SU-DHL-6 (cell line): Measurements from ENCODE around the gene AGAP1.

Source experiments
- H2AFZ ChIP-seq: fragments of 200-600 bp; sonication (generic); 2 replicates; pipeline ENCODE4 v1.6.1; 2014; ENCODE audit warnings: low read depth, mild to moderate bottlenecking, moderate library complexity, mixed read lengths, antibody characterized with exemption, low read length; ENCODE audit not compliant: severe bottlenecking
- H3F3A ChIP-seq: fragments of 200-600 bp; shearing (Covaris generic); 2 replicates; pipeline ENCODE4 v1.6.0; 2016; ENCODE audit warnings: antibody characterized with exemption, mild to moderate bottlenecking; ENCODE audit not compliant: insufficient read depth
- H3K27ac ChIP-seq: fragments of 200-600 bp; sonication (generic); 2 replicates; pipeline ENCODE4 v1.5.1; 2016; ENCODE audit warnings: low read depth, mild to moderate bottlenecking, low read length, moderate library complexity, mixed read lengths
- H3K27me3 ChIP-seq: fragments of 200-600 bp; sonication (generic), shearing (Covaris generic); 2 replicates; pipeline ENCODE4 v1.6.0; 2014; ENCODE audit warnings: mild to moderate bottlenecking, low read length
- H3K36me3 ChIP-seq: fragments of 200-600 bp; sonication (generic); 2 replicates; pipeline ENCODE4 v1.6.1; 2014; ENCODE audit warnings: mild to moderate bottlenecking, low read length, mixed read lengths
- H3K4me2 ChIP-seq: fragments of 300-600, 200-600 bp; shearing (Covaris generic), sonication (generic); 2 replicates; pipeline ENCODE4 v1.6.0; 2014; ENCODE audit warnings: low read length, low read depth, mild to moderate bottlenecking; ENCODE audit not compliant: poor library complexity, severe bottlenecking
- H3K4me3 ChIP-seq: fragments of 200-600 bp; sonication (generic); 2 replicates; pipeline ENCODE4 v1.5.1; 2014; ENCODE audit warnings: antibody characterized with exemption, low read length, mild to moderate bottlenecking, mixed read lengths; ENCODE audit not compliant: insufficient read depth, poor library complexity, severe bottlenecking
- H3K79me2 ChIP-seq: fragments of 200-600 bp; sonication (generic); 2 replicates; pipeline ENCODE4 v1.6.1; 2014; ENCODE audit warnings: mild to moderate bottlenecking, low read length, moderate library complexity; ENCODE audit not compliant: insufficient read depth
- H3K9ac ChIP-seq: fragments of 200-600 bp; sonication (generic); 2 replicates; pipeline ENCODE4 v1.7.0; 2014; ENCODE audit warnings: mild to moderate bottlenecking, low read length
- H3K9me2 ChIP-seq: fragments of 200-600 bp; sonication (generic); replicated peaks from 2 replicates; pipeline ENCODE4 v1.6.1; 2014; ENCODE audit warnings: low read length; ENCODE audit not compliant: insufficient read depth
- H3K9me3 ChIP-seq: fragments of 200-600 bp; sonication (generic); 2 replicates; pipeline ENCODE4 v1.6.1; 2014; ENCODE audit warnings: low read length, mixed read lengths; ENCODE audit not compliant: insufficient read depth
- H4K20me1 ChIP-seq: fragments of 200-600 bp; sonication (generic); 2 replicates; pipeline ENCODE4 v1.6.1; 2014; ENCODE audit warnings: low read depth, mild to moderate bottlenecking, antibody characterized with exemption, low read length, moderate library complexity, mixed read lengths
- CTCF ChIP-seq: fragments of 200-600 bp; sonication (generic); IDR thresholded peaks from one replicate; pipeline ENCODE4 v1.5.1; 2017; ENCODE audit warnings: antibody characterized with exemption, mild to moderate bottlenecking, low read length, moderate library complexity; ENCODE audit not compliant: insufficient read depth, poor library complexity, severe bottlenecking
- EZH2phosphoT487 ChIP-seq: fragments of 200-600 bp; sonication (generic), shearing (Covaris generic); conservative IDR thresholded peaks from 2 replicates; pipeline ENCODE4 v1.6.1; 2018; ENCODE audit warnings: mild to moderate bottlenecking, antibody characterized with exemption, low read length, moderate library complexity, mixed read lengths

Gene AGAP1

DNA sequence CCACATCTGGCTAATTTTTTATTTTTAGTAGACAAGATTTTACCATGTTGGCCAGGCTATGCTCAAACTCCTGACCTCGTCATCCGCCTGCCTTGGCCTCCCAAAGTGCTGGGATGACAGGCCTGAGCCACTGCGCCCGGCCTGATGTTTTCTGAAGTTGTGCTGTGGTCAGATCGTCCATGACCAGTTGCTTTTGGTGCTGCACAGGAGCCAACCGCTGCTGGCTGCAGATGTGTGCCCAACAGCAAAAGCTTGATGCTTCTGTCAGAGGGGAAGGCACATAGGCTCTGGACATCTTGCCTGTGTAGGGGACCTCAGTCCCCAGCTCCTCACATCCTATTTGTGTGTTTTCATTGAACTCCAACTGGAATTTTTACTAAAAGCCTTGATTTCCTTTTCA, 218.3 kb downstream of the AGAP1 start:
- Histone ChIP-seq H3K4me2 (no peak overlapping the region), H3K9me2 (no peaks in the 10 kb centered on the region), H3K79me2 (no peaks in the 10 kb centered on the region), H2AFZ (no peak overlapping the region), H3K27me3 (no peaks in the 10 kb centered on the region), H3F3A (no peaks in the 10 kb centered on the region), H3K36me3 (no peaks in the 10 kb centered on the region), H3K9ac (no peak overlapping the region), H3K27ac (no peak overlapping the region), H4K20me1 (no peaks in the 10 kb centered on the region), H3K4me3 (no peak overlapping the region), H3K9me3 (no peaks in the 10 kb centered on the region)
- TF ChIP-seq EZH2phosphoT487 (no peak), CTCF (no peak)

GRCh38 chr2:235713189-235713588, 219.3 kb downstream of the AGAP1 start:
- Histone ChIP-seq H4K20me1 (no peaks in the 10 kb centered on the region), H3K9ac (no peak overlapping the region), H3K9me2 (no peaks in the 10 kb centered on the region), H3F3A (no peaks in the 10 kb centered on the region), H3K36me3 (no peaks in the 10 kb centered on the region), H3K27me3 (no peaks in the 10 kb centered on the region), H3K79me2 (no peaks in the 10 kb centered on the region), H2AFZ (no peak overlapping the region), H3K27ac (no peak overlapping the region), H3K4me3 (no peak overlapping the region), H3K4me2 (no peak overlapping the region), H3K9me3 (no peaks in the 10 kb centered on the region)
- TF ChIP-seq CTCF (no peak), EZH2phosphoT487 (no peak)

DNA sequence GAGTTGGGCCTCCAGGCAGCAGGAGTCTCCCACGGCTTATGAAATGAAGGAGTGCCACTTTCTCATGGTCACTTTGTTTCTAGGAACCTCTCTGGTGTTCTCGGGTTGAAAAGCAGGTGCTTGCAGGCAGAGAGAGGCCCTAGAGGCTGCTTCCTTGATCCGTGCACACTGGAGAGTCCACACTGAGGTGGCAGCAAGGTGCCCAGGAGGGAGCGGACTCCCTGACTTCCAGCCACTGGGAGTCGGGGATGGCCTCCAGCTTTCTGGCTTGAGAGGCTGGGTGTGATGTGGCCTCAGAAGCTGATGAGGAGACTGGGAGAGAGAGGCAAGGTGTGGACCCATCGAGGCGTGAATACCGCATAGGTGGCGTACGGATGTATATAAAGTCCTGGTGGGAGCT, 221.8 kb downstream of the AGAP1 start:
- no peaks in the 10 kb centered on the region for H3K79me2 ChIP-seq
- no peak overlapping the region for H2AFZ ChIP-seq
- no peaks in the 10 kb centered on the region for H3F3A ChIP-seq
- no peaks in the 10 kb centered on the region for H3K27me3 ChIP-seq
- no peaks in the 10 kb centered on the region for H4K20me1 ChIP-seq
- no peaks in the 10 kb centered on the region for H3K36me3 ChIP-seq
- H3K9me2 ChIP-seq = no peaks in the 10 kb centered on the region
- no peaks in the 10 kb centered on the region for H3K9me3 ChIP-seq
- no peak overlapping the region for H3K27ac ChIP-seq
- no peak overlapping the region for H3K4me3 ChIP-seq
- TF ChIP-seq EZH2phosphoT487 = no peak
- TF ChIP-seq CTCF = no peak
- no peak overlapping the region for H3K9ac ChIP-seq
- H3K4me2 ChIP-seq = no peak overlapping the region
